ENCODE measurements around the gene IL31RA. TPM values are rescaled to one million over a fixed set of nuclear protein-coding genes. Genes with fewer than 3 reads are reported as not detected.
A peak's percentile ranks its signal among the peaks of the same experiment; 100 is the strongest.
"Not testable (repeated sequence)": the region's sequence is repeated elsewhere in the genome, so short reads cannot be mapped to it uniquely, and the experiment has no call there.

Gene IL31RA
- not detected in 2 replicates for total RNA-seq (2014; rRNA removed; shearing (Covaris generic))
- not detected in 2 replicates for total RNA-seq (2022)
- percentile 6 among the genes with signal in this experiment for Bru-seq, nascent RNA
- BruChase-seq, experiment 1, labeled RNA remaining after a 6-hour chase, result percentile 2 among the genes with signal in this experiment
- BruChase-seq, experiment 2, labeled RNA remaining after a 2-hour chase, result percentile 2 among the genes with signal in this experiment
- long read RNA-seq, result 0 reads

- Histone ChIP-seq H3K4me1 (ENCODE audit: insufficient read depth, low read length, poor library complexity, severe bottlenecking) (no peaks in the 10 kb centered on the region), H3K36me3 (ENCODE audit: insufficient read depth, low read length) (no peaks in the 10 kb centered on the region), H3K9me3 (ENCODE audit: low read length) (no peaks in the 10 kb centered on the region), H3K4me3 (ENCODE audit: low read depth, low read length, poor library complexity, severe bottlenecking) (no peak within 1 kb of the TSS), H4K20me1 (ENCODE audit: insufficient read depth, low read length) (no peaks in the 10 kb centered on the region), H3K9me2 (ENCODE audit: insufficient read depth, low read length) (no peaks in the 10 kb centered on the region), H2AFZ (ENCODE audit: low read length) (no peak within 1 kb of the TSS), H3K79me2 (ENCODE audit: insufficient read depth, low read depth, low read length) (no peaks in the 10 kb centered on the region), H3K27ac (ENCODE audit: low read depth, low read length, poor library complexity, severe bottlenecking) (no peak within 1 kb of the TSS), H3K4me2 (ENCODE audit: low read length) (no peak within 1 kb of the TSS)
- no TSS peak for BruUV-seq (replicated peaks)
- TF ChIP-seq, protein P1, sequence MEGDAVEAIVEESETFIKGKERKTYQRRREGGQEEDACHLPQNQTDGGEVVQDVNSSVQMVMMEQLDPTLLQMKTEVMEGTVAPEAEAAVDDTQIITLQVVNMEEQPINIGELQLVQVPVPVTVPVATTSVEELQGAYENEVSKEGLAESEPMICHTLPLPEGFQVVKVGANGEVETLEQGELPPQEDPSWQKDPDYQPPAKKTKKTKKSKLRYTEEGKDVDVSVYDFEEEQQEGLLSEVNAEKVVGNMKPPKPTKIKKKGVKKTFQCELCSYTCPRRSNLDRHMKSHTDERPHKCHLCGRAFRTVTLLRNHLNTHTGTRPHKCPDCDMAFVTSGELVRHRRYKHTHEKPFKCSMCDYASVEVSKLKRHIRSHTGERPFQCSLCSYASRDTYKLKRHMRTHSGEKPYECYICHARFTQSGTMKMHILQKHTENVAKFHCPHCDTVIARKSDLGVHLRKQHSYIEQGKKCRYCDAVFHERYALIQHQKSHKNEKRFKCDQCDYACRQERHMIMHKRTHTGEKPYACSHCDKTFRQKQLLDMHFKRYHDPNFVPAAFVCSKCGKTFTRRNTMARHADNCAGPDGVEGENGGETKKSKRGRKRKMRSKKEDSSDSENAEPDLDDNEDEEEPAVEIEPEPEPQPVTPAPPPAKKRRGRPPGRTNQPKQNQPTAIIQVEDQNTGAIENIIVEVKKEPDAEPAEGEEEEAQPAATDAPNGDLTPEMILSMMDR (conservative IDR thresholded peaks at IDR 0.05; ENCODE audit: low read length), result no peak
- no peak for TF ChIP-seq EZH2phosphoT487 (IDR thresholded peaks at IDR 0.05; ENCODE audit: borderline replicate concordance, low read depth, low read length)
- ChIA-PET POLR2A (no interaction called here), CTCF (ENCODE audit: unreplicated experiment) (no interaction called here)
- no peak for DNase-seq (ENCODE audit: low spot score)
- intact Hi-C loops (cut with micrococcal nuclease; ENCODE audit: unreplicated experiment), result no loop called here
These were observed at the start of gene IL31RA for GRCh38 chr5:55850839-55851674. Gene IL31RA, plus strand, starts transcription at chr5:55851357. Its CDS starts 214 bp downstream, at chr5:55851571.

- intact Hi-C loops (cut with micrococcal nuclease; ENCODE audit: unreplicated experiment); H3K9me3 ChIP-seq (ENCODE audit: low read length); H3K36me3 ChIP-seq (ENCODE audit: insufficient read depth, low read length); CTCF ChIA-PET (ENCODE audit: unreplicated experiment); H3K79me2 ChIP-seq (ENCODE audit: insufficient read depth, low read depth, low read length); H3K4me3 ChIP-seq (ENCODE audit: low read depth, low read length, poor library complexity, severe bottlenecking); DNase-seq (ENCODE audit: low spot score); H2AFZ ChIP-seq (ENCODE audit: low read length); H3K9me2 ChIP-seq (ENCODE audit: insufficient read depth, low read length); H3K4me1 ChIP-seq (ENCODE audit: insufficient read depth, low read length, poor library complexity, severe bottlenecking); H3K27ac ChIP-seq (ENCODE audit: low read depth, low read length, poor library complexity, severe bottlenecking); POLR2A ChIA-PET; H3K4me2 ChIP-seq (ENCODE audit: low read length); H4K20me1 ChIP-seq (ENCODE audit: insufficient read depth, low read length); BruUV-seq (replicated peaks): not testable (repeated sequence)
These were observed 42.3 kb upstream of the IL31RA start for GRCh38 chr5:55808814-55809213.

GRCh38 chr5:55815939-55816338 is 35.2 kb upstream of the IL31RA start:
- H3K9me2 ChIP-seq (ENCODE audit: insufficient read depth, low read length); DNase-seq (ENCODE audit: low spot score); H4K20me1 ChIP-seq (ENCODE audit: insufficient read depth, low read length); H3K4me2 ChIP-seq (ENCODE audit: low read length); BruUV-seq (replicated peaks); CTCF ChIA-PET (ENCODE audit: unreplicated experiment); H2AFZ ChIP-seq (ENCODE audit: low read length); H3K36me3 ChIP-seq (ENCODE audit: insufficient read depth, low read length); H3K4me1 ChIP-seq (ENCODE audit: insufficient read depth, low read length, poor library complexity, severe bottlenecking); H3K79me2 ChIP-seq (ENCODE audit: insufficient read depth, low read depth, low read length); H3K27ac ChIP-seq (ENCODE audit: low read depth, low read length, poor library complexity, severe bottlenecking); H3K4me3 ChIP-seq (ENCODE audit: low read depth, low read length, poor library complexity, severe bottlenecking); intact Hi-C loops (cut with micrococcal nuclease; ENCODE audit: unreplicated experiment); H3K9me3 ChIP-seq (ENCODE audit: low read length): not testable (repeated sequence)
- POLR2A ChIA-PET, result interaction anchor here (0.6 kb wide), 2 partner anchors 155 to 1344 kb away, joined by 3 read pairs; no protein-coding TSS in a partner anchor

Data from OCI-LY7 (cell line).